Measurements from ENCODE around the gene PCNX4. TPM values are rescaled to one million over a fixed set of nuclear protein-coding genes. Genes with fewer than 3 reads are reported as not detected.

Gene PCNX4
- total RNA-seq, 6 donors from 2014 or later = 35.0 to 75.1 (median 48.7) TPM

DNA sequence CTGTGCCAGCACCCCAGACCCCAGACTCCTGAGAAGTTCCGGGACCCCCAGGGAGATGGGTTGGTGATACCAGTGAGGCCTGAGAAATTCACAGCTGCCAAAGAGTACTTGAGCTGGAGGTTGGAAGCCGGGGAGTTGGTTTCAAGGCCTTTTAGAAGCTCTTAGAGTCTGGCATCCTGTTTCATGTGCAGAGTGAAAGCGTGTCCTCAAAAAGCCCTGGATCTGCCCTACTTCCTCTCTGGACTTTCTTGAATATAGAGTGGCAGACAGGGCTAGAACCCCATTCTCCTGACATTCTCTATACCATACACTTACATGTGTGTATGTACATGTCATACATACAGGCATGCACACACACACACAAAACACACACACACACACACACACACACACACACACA is 126.0 kb downstream of the PCNX4 start:
- Histone ChIP-seq H3K9me3 (no peaks in the 10 kb centered on the region), H3K36me3 (no peaks in the 10 kb centered on the region), H3K27me3 (no peaks in the 10 kb centered on the region), H3K27ac (no peak overlapping the region), H3K4me1 (peaks cover 0 to 4% (median 0%) of the 10 kb centered on the region in 4 donors), H3K4me3 (no peak overlapping the region)
- 57 to 63% methylated on average over 1 to 3 of the region's 3 CpGs for WGBS, 2 donors
- ATAC-seq (ENCODE audit: low FRiP score in 2 of 2) (no peak), DNase-seq (no peak)
- no peak for TF ChIP-seq EP300 (IDR thresholded peaks at IDR 0.05)

Other genes starting within 250 kb of the PCNX4 start
- gene RTN1, start 221.1 kb upstream of the PCNX4 start, total RNA-seq = 10 to 100 TPM in 3 of 6 donors, 1 to 10 TPM in 3; 6.3 to 15.6 (median 10.7) TPM
- under 1 TPM in 1 of 6 donors, not detected in 5; 0.30 TPM for gene LRRC9, start 171.8 kb upstream of the PCNX4 start, total RNA-seq
- 100 to 1,000 TPM in 1 of 6 donors, 10 to 100 TPM in 5; 52.4 to 116 (median 89.0) TPM for gene DHRS7, start 73.5 kb downstream of the PCNX4 start, total RNA-seq
- 10 to 100 TPM; 20.5 to 71.8 (median 43.7) TPM for gene PPM1A, start 157.3 kb downstream of the PCNX4 start, total RNA-seq